Vagina (tissue), 2 donors: ENCODE data around the gene PLEKHG4B. TPM values are rescaled to one million over a fixed set of nuclear protein-coding genes. Genes with fewer than 3 reads are reported as not detected.
"Not testable (repeated sequence)": the region's sequence is repeated elsewhere in the genome, so short reads cannot be mapped to it uniquely, and the experiment has no call there.

Source experiments
- DNase-seq, 2 donors: peaks; one replicate each; pipeline ENCODE4 v3.0.0-alpha.2; 2017; ENCODE audit errors: extremely low spot score in 2 of 2
- H3K27ac ChIP-seq: fragments of 200-600 bp; sonication (generic); one replicate; pipeline ENCODE4 v1.5.1; 2019
- H3K27me3 ChIP-seq: fragments of 200-600 bp; sonication (generic); one replicate; pipeline ENCODE4 v1.5.1; 2019
- H3K36me3 ChIP-seq, 2 donors: fragments of 200-600 bp; sonication (generic); one replicate each; pipeline ENCODE4 v1.5.1; 2017 to 2019
- H3K4me1 ChIP-seq: fragments of 200-600 bp; sonication (generic); one replicate; pipeline ENCODE4 v1.5.1; 2019
- H3K4me3 ChIP-seq, 2 donors: fragments of 200-600 bp; sonication (generic); 1 replicate in 1 of 2; 2 replicates in 1 of 2; pipeline ENCODE4 v1.5.1; 2016 to 2019
- H3K9me3 ChIP-seq: fragments of 200-600 bp; sonication (generic); one replicate; pipeline ENCODE4 v1.5.1; 2019
- POLR2A ChIP-seq, 2 donors: fragments of 450-650 bp; IDR thresholded peaks; one replicate each; pipeline ENCODE4 v1.6.1; 2017; ENCODE audit warnings: antibody characterized with exemption in 2 of 2, mild to moderate bottlenecking in 2 of 2, moderate library complexity in 2 of 2
- POLR2AphosphoS5 ChIP-seq, 2 donors: sonication (generic); formaldehyde crosslinking; IDR thresholded peaks; one replicate each; pipeline ENCODE4 v1.9.0; 2017; ENCODE audit warnings: antibody characterized with exemption in 2 of 2, mild to moderate bottlenecking in 2 of 2, low read depth in 1 of 2; ENCODE audit not compliant: insufficient read depth in 1 of 2
- intact Hi-C: fragments of 100-400 bp; cut with DNase I; formaldehyde crosslinking; loops from one replicate; pipeline ENCODE4 v1.15.1; 2023
- total RNA-seq: library from RNA; depleted of rRNA; stranded (reverse); fragments of >200 nt; gene quantifications from one replicate; pipeline ENCODE4 v1.2.3, GENCODE V29; 2016
- TF ChIP-seq, protein P1 (sequence below), 3 experiments: fragments of 450-650 bp in 2 of 3; fragments of 200-600 bp in 1 of 3; sonication (generic) in 1 of 3; IDR thresholded peaks; one replicate each; pipeline ENCODE4 v1.5.1; 2017 to 2019; ENCODE audit warnings: antibody characterized with exemption in 3 of 3, mild to moderate bottlenecking in 2 of 3, moderate library complexity in 2 of 3

The PLEKHG4B gene
- total RNA-seq, 1 donor from 2014 or later: 0.74 TPM

DNA sequence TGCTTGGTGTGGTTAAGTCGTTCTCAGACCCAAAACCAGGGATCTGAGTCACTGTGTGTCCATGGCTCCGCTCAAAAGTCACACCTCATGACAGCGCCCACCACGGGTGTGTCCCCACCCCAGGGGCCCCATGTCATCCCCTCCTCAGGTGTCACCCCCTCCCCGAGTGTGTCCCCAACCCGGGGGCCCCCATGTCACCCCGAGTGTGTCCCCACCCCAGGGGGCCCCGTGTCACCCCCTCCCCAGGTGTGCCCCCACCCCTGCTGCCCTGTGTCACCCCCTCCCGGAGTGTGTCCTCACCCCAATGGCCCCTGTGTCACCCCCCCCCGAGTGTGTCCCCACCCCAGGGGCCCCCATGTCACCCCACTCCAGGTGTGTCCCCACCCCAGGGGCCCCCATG is 104.4 kb downstream of the PLEKHG4B start:
- H3K4me1 ChIP-seq: peaks cover 6% of the 10 kb centered on the region
- H3K36me3 ChIP-seq: no peaks in the 10 kb centered on the region
- no peak for DNase-seq
- intact Hi-C loops: no loop called here
- TF ChIP-seq, protein P1, sequence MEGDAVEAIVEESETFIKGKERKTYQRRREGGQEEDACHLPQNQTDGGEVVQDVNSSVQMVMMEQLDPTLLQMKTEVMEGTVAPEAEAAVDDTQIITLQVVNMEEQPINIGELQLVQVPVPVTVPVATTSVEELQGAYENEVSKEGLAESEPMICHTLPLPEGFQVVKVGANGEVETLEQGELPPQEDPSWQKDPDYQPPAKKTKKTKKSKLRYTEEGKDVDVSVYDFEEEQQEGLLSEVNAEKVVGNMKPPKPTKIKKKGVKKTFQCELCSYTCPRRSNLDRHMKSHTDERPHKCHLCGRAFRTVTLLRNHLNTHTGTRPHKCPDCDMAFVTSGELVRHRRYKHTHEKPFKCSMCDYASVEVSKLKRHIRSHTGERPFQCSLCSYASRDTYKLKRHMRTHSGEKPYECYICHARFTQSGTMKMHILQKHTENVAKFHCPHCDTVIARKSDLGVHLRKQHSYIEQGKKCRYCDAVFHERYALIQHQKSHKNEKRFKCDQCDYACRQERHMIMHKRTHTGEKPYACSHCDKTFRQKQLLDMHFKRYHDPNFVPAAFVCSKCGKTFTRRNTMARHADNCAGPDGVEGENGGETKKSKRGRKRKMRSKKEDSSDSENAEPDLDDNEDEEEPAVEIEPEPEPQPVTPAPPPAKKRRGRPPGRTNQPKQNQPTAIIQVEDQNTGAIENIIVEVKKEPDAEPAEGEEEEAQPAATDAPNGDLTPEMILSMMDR (IDR thresholded peaks at IDR 0.05): no peak
- no peak for TF ChIP-seq POLR2A (IDR thresholded peaks at IDR 0.05)
- no peak for TF ChIP-seq POLR2AphosphoS5 (IDR thresholded peaks at IDR 0.05; ENCODE audit: insufficient read depth in 1 of 2, low read depth in 1 of 2)
- H3K27ac ChIP-seq: no peak overlapping the region
- H3K4me3 ChIP-seq: no peak overlapping the region
- no peaks in the 10 kb centered on the region for H3K9me3 ChIP-seq
- H3K27me3 ChIP-seq: no peaks in the 10 kb centered on the region

DNA sequence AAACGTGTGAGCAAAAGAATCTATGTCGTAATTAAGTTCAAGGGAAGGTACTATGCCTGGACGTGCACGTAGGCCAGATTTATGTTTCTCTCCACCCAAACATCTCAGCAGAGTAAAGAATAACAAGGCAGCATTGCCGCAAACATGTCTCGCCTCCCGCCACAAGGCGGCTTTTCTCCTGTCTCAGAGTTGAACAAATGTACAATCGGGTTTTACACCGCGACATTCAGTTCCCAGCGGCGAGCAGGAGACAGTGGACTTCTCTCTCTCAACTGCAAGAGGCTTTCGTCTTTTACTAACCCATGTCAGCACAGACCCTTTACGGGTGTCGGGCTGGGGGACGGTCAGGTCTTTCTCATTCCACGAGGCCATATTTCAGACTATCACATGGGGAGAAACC is 105.1 kb downstream of the PLEKHG4B start:
- DNase-seq, intact Hi-C loops, H3K4me3 ChIP-seq: not testable (repeated sequence)

DNA sequence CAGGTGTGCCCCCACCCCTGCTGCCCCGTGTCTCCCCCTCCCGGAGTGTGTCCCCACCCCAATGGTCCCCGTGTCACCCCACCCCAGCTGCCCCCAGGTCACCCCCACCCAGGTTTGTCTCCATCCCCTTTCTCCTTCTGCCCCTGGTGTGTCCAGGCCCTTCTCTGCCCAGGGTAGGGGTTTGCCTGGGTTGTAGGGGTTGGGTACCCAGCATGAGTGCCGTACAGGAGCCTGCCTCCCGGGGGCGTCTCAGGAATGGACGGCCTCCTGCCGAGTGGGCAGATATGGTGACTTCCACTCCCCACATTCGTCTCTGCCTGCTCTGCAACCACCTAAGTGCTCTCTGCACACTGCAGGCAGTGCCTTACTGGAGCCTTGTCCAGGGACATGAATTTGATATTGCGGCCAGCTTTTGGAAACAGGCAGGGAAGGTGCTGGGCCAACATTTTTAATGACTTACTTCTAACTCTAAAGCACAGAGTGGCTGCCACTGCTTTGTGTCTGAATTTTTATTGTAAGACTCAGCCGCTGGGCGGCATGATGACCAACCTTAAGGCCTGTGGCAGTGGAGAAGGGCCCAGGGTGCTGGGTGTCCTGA is 106.0 kb downstream of the PLEKHG4B start:
- Histone ChIP-seq H3K4me1 (no peaks in the 10 kb centered on the region), H3K36me3 (no peaks in the 10 kb centered on the region), H3K27ac (no peak overlapping the region), H3K27me3 (no peaks in the 10 kb centered on the region), H3K9me3 (no peaks in the 10 kb centered on the region), H3K4me3 (no peak overlapping the region)
- intact Hi-C loops: no loop called here
- no peak for DNase-seq
- no peak for TF ChIP-seq POLR2AphosphoS5 (IDR thresholded peaks at IDR 0.05; ENCODE audit: insufficient read depth in 1 of 2, low read depth in 1 of 2)
- TF ChIP-seq, protein P1 (IDR thresholded peaks at IDR 0.05): no peak
- no peak for TF ChIP-seq POLR2A (IDR thresholded peaks at IDR 0.05)

More for the DNA sequence above, 105.1 kb downstream of the PLEKHG4B start:
- not testable (repeated sequence) for H3K27me3 ChIP-seq, H3K9me3 ChIP-seq, H3K4me1 ChIP-seq, H3K36me3 ChIP-seq, H3K27ac ChIP-seq

GRCh38 chr5:198516-199196 is 106.7 kb downstream of the PLEKHG4B start:
- intact Hi-C loops: no loop called here
- H3K9me3 ChIP-seq: no peaks in the 10 kb centered on the region
- TF ChIP-seq, protein P1 (IDR thresholded peaks at IDR 0.05): no peak
- no peak for TF ChIP-seq POLR2A (IDR thresholded peaks at IDR 0.05)
- TF ChIP-seq POLR2AphosphoS5 (IDR thresholded peaks at IDR 0.05; ENCODE audit: insufficient read depth in 1 of 2, low read depth in 1 of 2): no peak
- DNase-seq: no peak
- no peak overlapping the region for H3K4me3 ChIP-seq
- no peak overlapping the region for H3K27ac ChIP-seq
- H3K36me3 ChIP-seq: peaks cover 0 to 3% of the 10 kb centered on the region in 2 donors
- no peaks in the 10 kb centered on the region for H3K4me1 ChIP-seq
- no peaks in the 10 kb centered on the region for H3K27me3 ChIP-seq

DNA sequence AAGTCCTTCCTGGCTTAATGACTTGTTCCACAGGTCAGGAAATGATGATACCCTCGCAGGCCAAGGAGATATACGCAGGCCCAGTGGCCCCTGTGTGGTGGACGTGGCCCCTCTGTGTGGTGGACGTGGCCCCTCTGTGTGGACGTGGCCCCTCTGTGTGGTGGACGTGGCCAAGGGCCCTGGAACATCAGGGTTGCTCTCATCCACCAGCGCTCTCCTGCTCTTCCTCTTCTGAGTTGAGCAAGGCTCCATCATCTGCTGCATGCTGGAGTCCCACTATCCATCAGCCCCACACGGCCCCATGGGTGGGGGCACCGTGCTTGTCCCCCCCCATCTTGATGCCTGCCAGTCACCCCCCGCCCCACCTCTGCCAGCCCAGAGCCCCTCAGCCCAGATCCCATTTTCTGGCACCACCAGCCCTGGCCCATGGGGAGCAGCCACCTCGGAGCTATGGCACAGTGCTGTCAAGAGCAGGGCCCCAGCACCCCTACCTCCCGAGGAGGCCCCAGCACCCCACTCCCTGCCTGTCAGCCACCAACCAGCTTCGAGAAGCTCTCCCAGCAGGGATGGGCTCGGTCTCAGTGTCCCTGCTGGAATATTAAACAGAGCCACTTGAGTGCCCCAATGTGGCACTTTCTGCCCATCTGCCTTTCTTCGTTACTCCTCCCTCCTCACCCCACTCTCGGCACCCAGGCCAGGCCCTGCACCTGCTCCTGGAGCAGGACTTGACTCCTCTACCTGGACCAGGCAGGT is 107.4 kb downstream of the PLEKHG4B start:
- Histone ChIP-seq H3K4me3 (no peak overlapping the region), H3K4me1 (no peaks in the 10 kb centered on the region), H3K9me3 (no peaks in the 10 kb centered on the region), H3K27me3 (no peaks in the 10 kb centered on the region), H3K36me3 (peaks cover 0 to 9% of the 10 kb centered on the region in 2 donors), H3K27ac (no peak overlapping the region)
- DNase-seq: no peak
- no peak for TF ChIP-seq POLR2A (IDR thresholded peaks at IDR 0.05)
- TF ChIP-seq POLR2AphosphoS5 (IDR thresholded peaks at IDR 0.05; ENCODE audit: insufficient read depth in 1 of 2, low read depth in 1 of 2): no peak
- TF ChIP-seq, protein P1 (IDR thresholded peaks at IDR 0.05): no peak
- intact Hi-C loops: no loop called here
